A673 (cell line): ENCODE measurements around the gene MSANTD2.

Source experiments
- CTCF ChIP-seq: fragments of 300-800, 200-600 bp; sonication (generic); conservative IDR thresholded peaks from 2 replicates; pipeline ENCODE4 v1.5.1; 2017; ENCODE audit warnings: low read depth, mild to moderate bottlenecking, antibody characterized with exemption, low read length, moderate library complexity, mixed read lengths
- EZH2 ChIP-seq: fragments of 200-600 bp; sonication (generic); IDR thresholded peaks from 2 replicates; pipeline ENCODE4 v1.6.1; 2017; ENCODE audit warnings: borderline replicate concordance, low read depth, mild to moderate bottlenecking, mixed read lengths, antibody characterized with exemption, low read length; ENCODE audit not compliant: poor library complexity, severe bottlenecking

GRCh38 chr11:124812876-124813275, 12.7 kb upstream of the MSANTD2 start:
- TF ChIP-seq CTCF, result no peak
- no peak for TF ChIP-seq EZH2
